NB4 (cell line): Measurements from ENCODE around the gene HYAL1.

Experiments
- DNase-seq: peaks from one replicate; pipeline ENCODE4 v3.0.0; 2010; ENCODE audit warnings: low read depth
- H3K4me3 ChIP-seq: one replicate; pipeline ENCODE4 v1.5.1; 2011; ENCODE audit warnings: mild to moderate bottlenecking, low read depth, low read length, moderate library complexity
- CTCF ChIP-seq: IDR thresholded peaks from one replicate; pipeline ENCODE4 v1.5.1; 2012; ENCODE audit warnings: low read depth, low read length
- MYC ChIP-seq: IDR thresholded peaks from 2 replicates; pipeline ENCODE4 v1.6.1; 2011; ENCODE audit warnings: low read depth, low read length
- POLR2A ChIP-seq: IDR thresholded peaks from 2 replicates; pipeline ENCODE4 v1.6.1; 2011; ENCODE audit warnings: mild to moderate bottlenecking; ENCODE audit not compliant: insufficient read length; ENCODE audit errors: extremely low read depth
- TF ChIP-seq, protein P1 (sequence below): IDR thresholded peaks from 2 replicates; pipeline ENCODE4 v1.6.1; 2011; ENCODE audit warnings: low read depth, low read length

Gene HYAL1

GRCh38 chr3:50261505-50261904, 41.9 kb downstream of the HYAL1 start:
- TF ChIP-seq MYC, result no peak
- no peak for TF ChIP-seq CTCF
- TF ChIP-seq, protein P1, sequence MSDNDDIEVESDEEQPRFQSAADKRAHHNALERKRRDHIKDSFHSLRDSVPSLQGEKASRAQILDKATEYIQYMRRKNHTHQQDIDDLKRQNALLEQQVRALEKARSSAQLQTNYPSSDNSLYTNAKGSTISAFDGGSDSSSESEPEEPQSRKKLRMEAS, result no peak
- no peak for TF ChIP-seq POLR2A

GRCh38 chr3:50260942-50261441, 42.4 kb downstream of the HYAL1 start:
- H3K4me3 ChIP-seq, result no peak overlapping the region
- no peak for DNase-seq
- TF ChIP-seq CTCF, result no peak

More at GRCh38 chr3:50261505-50261904, 41.9 kb downstream of the HYAL1 start:
- no peak overlapping the region for H3K4me3 ChIP-seq
- DNase-seq, result no peak

DNA sequence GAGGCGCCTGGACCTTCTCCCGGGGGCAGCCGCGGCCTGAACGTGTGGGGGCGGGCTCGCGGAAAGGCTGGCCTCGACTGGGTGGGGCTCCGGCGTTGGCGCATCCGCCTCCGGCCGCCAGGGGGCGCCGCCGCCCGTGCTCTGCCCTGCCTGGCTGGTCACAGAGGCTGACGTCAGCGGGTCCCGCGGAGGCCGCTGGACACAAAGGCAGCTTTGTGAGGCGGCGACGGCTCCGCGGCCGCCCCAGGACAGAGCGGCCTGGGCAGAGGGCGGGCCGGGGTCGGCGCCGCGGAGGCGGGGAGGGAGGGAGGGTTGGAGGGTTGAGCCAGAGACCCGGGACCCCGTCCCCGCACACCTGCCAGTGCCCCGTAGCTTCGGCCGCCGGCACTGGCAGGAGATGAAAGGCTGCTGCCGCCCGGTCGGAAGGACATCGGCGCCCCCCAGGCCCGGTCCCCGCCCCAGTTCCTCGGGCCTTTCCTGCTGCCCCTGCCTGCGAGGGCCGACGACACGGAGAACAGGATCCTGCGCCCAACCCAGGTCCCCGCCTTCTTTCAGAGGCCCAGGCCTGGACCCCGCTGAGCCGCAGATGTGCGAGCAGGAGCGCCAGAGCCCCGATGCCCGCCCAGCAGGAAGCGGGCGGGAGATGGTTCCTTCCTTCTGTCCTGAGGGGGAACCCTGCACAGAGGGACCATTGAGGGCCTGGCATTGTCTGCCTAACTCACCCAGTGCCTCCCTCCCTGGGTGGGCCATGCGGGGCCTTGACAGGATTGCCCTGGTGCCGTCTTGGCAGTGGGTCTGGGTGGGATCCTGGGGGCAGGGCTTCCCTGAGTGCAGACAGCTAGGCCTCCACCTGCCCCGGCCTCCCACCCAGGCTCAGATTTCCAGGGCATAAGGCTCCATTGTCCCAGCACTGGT, 43.1 kb downstream of the HYAL1 start:
- TF ChIP-seq, protein P1, result peak; percentile 32
- TF ChIP-seq POLR2A, result peak; percentile 36
- TF ChIP-seq MYC, result no peak
- peak; percentile 88 for TF ChIP-seq CTCF
- H3K4me3 ChIP-seq, result no peak overlapping the region
- DNase-seq, result peak; percentile 86

- no peak for DNase-seq
- TF ChIP-seq POLR2A (no peak), MYC (no peak), CTCF (no peak)
- TF ChIP-seq, protein P1, result no peak
- H3K4me3 ChIP-seq, result no peak overlapping the region
Observed at GRCh38 chr3:50259432-50260026, 43.8 kb downstream of the HYAL1 start.

GRCh38 chr3:50258979-50259378, 44.4 kb downstream of the HYAL1 start:
- no peak for DNase-seq
- H3K4me3 ChIP-seq, result no peak overlapping the region
- no peak for TF ChIP-seq CTCF
- TF ChIP-seq, protein P1, result no peak
- TF ChIP-seq MYC, result no peak
- no peak for TF ChIP-seq POLR2A
